ENCODE results near the gene EFCAB11. TPM values are rescaled to one million over a fixed set of nuclear protein-coding genes. Genes with fewer than 3 reads are reported as not detected.

EFCAB11 gene
- total and polyA plus RNA-seq, 2 donors (not counting 3 experiments of a cell fraction or from before 2014, with no cell fraction given) = 2.8 to 6.3 TPM

DNA sequence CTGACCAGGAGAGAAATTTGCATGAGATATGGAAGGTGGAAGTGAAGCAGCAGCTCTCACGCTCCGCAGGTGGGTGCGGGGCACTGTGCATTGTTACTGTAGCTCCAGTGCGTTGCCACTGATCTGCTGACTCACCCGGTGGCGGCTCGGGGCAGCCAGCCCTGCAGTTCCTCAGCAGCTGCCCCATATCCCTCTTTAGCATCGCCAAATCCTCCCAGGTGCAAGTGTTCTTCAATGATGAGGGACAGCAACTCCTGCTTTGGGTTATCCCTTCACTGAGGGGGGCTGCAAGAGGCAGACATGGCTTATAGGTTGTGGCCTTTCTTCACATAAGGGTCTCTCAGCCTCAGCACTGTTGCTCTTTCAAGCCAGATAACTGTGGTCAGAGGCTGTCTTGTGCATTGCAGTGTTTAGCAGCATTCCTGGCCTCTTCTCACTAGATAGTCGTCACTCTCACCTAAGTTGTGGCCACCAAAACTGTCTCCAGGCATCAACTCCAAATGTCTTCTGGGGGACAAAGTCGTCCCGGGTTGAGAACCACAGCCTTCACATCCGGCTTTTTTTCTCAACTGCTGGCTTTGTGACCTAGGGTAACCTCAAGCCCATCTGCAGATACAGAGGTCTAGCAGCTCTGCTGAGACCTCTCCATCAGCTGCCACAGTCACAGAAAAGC is 180.8 kb downstream of the EFCAB11 start:
- H3K4me3 ChIP-seq (replicated peaks in 1 of 3; ENCODE audit: insufficient read depth in 1 of 3, low read depth in 1 of 3, low read length in 3 of 3) = no peak overlapping the region
- CTCF ChIA-PET = interaction anchor here (1.0 to 1.3 kb wide), 2 partner anchors 126 to 733 kb away, joined by 3 to 4 read pairs; no protein-coding TSS in a partner anchor
- FAIRE-seq (peak; percentile 28), DNase-seq (ENCODE audit: low read depth, low spot score) (peak; percentile 12)
- no peaks in the 10 kb centered on the region for H3K79me2 ChIP-seq (ENCODE audit: control insufficient read depth, insufficient read depth, low read length)
- H3K4me2 ChIP-seq (ENCODE audit: insufficient read depth, low read length) = no peak overlapping the region
- BruUV-seq (replicated peaks) = no TSS peak
- POLR2A ChIA-PET = interaction anchor here (0.6 kb wide), 1 partner anchor 326 kb away, joined by 5 read pairs; no protein-coding TSS in a partner anchor
- H3K4me1 ChIP-seq (ENCODE audit: control insufficient read depth, extremely low read depth, insufficient read depth, low read length) = peaks cover 34% of the 10 kb centered on the region
- intact Hi-C loops (cut with micrococcal nuclease) = loop anchor here (5.0 kb wide), 2 partner anchors 139 to 156 kb away; no protein-coding TSS in a partner anchor
- no peaks in the 10 kb centered on the region for H3K9me3 ChIP-seq (replicated peaks; ENCODE audit: control insufficient read depth, insufficient read depth, low read length)
- no peak overlapping the region for H3K27ac ChIP-seq (ENCODE audit: insufficient read depth, low read depth, low read length)
- no peaks in the 10 kb centered on the region for H3K36me3 ChIP-seq (ENCODE audit: control insufficient read depth in 2 of 2, extremely low read depth in 1 of 2, insufficient read depth in 2 of 2, low read length in 2 of 2)
- no peaks in the 10 kb centered on the region for H3K9me1 ChIP-seq (replicated peaks; ENCODE audit: control insufficient read depth, extremely low read depth, insufficient read depth, low read length)
- TF ChIP-seq POLR2A (IDR thresholded peaks at IDR 0.05; ENCODE audit: low read depth, low read length) (no peak), POLR2AphosphoS5 (IDR thresholded peaks at IDR 0.05; ENCODE audit: insufficient read depth, low read depth, low read length) (no peak), MYC (IDR thresholded peaks at IDR 0.05; ENCODE audit: low read depth, low read length) (no peak), FOS (IDR thresholded peaks at IDR 0.05; ENCODE audit: borderline replicate concordance, insufficient read depth, low read length) (no peak), JUN (IDR thresholded peaks at IDR 0.05; ENCODE audit: borderline replicate concordance, insufficient read depth, insufficient read length, low read depth) (no peak), GATA2 (IDR thresholded peaks at IDR 0.05; ENCODE audit: insufficient read depth, insufficient read length, low read depth, low read length) (no peak), EZH2 (IDR thresholded peaks at IDR 0.05; ENCODE audit: borderline replicate concordance, low read depth, low read length, severe bottlenecking) (no peak)
- TF ChIP-seq, protein P1, sequence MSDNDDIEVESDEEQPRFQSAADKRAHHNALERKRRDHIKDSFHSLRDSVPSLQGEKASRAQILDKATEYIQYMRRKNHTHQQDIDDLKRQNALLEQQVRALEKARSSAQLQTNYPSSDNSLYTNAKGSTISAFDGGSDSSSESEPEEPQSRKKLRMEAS (IDR thresholded peaks at IDR 0.05; ENCODE audit: insufficient read depth, insufficient read length) = no peak
- TF ChIP-seq, protein P2, sequence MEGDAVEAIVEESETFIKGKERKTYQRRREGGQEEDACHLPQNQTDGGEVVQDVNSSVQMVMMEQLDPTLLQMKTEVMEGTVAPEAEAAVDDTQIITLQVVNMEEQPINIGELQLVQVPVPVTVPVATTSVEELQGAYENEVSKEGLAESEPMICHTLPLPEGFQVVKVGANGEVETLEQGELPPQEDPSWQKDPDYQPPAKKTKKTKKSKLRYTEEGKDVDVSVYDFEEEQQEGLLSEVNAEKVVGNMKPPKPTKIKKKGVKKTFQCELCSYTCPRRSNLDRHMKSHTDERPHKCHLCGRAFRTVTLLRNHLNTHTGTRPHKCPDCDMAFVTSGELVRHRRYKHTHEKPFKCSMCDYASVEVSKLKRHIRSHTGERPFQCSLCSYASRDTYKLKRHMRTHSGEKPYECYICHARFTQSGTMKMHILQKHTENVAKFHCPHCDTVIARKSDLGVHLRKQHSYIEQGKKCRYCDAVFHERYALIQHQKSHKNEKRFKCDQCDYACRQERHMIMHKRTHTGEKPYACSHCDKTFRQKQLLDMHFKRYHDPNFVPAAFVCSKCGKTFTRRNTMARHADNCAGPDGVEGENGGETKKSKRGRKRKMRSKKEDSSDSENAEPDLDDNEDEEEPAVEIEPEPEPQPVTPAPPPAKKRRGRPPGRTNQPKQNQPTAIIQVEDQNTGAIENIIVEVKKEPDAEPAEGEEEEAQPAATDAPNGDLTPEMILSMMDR (IDR thresholded peaks at IDR 0.05; ENCODE audit: extremely low read depth in 1 of 2, insufficient read depth in 1 of 2, low read depth in 1 of 2, low read length in 2 of 2) = no peak
- H3K9ac ChIP-seq (replicated peaks; ENCODE audit: extremely low read depth, insufficient read depth, low read length) = no peak overlapping the region
- dilution Hi-C loops (cut with MboI; ENCODE audit: extremely low pct_ligation_motif_present, low sequenced_read_pairs) = no loop called here
- no peaks in the 10 kb centered on the region for H4K20me1 ChIP-seq (replicated peaks; ENCODE audit: control insufficient read depth, extremely low read depth, insufficient read depth, low read length)
- H2AFZ ChIP-seq (ENCODE audit: low read depth, low read length) = no peak overlapping the region
- no peaks in the 10 kb centered on the region for H3K27me3 ChIP-seq (ENCODE audit: control insufficient read depth in 2 of 2, insufficient read depth in 2 of 2, low read length in 2 of 2)

Measured in endothelial cell of umbilical vein (primary cell).